22Rv1 (cell line): ENCODE measurements around the gene TXNDC5.

ENCODE experiments used
- H3K27ac ChIP-seq: fragments of 450-650 bp; 2 replicates; pipeline ENCODE4 v1.5.1; 2017
- CTCF ChIP-seq: fragments of 450-650 bp; IDR thresholded peaks from 2 replicates; pipeline ENCODE4 v1.5.1; 2017; ENCODE audit warnings: mild to moderate bottlenecking
- ZFX ChIP-seq: fragments of 450-650 bp; IDR thresholded peaks from 2 replicates; pipeline ENCODE4 v1.6.1; 2017; ENCODE audit warnings: antibody characterized with exemption, borderline replicate concordance

The TXNDC5 gene

GRCh38 chr6:7888587-7889357 lies 21.8 kb downstream of the TXNDC5 start:
- TF ChIP-seq ZFX (no peak), CTCF (no peak)
- no peak overlapping the region for H3K27ac ChIP-seq

DNA sequence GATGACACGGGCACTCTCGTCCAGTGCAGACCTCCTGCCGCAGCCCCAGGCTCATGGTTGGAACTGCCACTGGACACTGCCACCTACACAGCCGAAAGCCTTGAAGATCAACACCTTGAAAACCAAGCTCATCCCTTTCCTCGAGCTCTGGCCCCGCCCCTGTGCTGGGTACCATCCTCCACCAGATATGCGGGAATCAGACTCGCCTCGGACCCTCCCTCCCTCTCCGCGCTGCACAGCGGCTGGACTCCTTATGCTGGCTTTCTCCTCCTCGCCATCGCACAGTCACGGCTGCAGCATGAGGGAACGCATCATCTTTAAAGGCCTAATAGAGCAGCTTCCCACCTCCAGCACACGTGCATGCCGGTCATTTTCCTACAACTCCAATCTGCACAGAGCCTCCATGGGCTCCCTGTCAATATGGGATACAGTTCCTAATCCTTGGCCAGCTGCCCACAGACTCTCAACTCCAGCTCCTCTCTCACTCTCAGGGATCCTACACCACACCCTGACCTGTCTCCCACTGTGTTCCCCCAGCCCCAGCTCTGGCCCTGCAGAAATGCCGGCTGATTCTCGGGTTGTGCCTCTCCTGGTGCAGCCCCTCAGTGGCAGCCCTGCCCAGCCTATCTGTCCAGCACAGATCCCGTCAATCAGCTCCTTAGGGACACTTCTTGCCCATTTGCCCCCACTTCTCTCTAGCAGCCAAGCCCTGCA lies 23.2 kb downstream of the TXNDC5 start:
- TF ChIP-seq CTCF (no peak), ZFX (no peak)
- H3K27ac ChIP-seq, result no peak overlapping the region

GRCh38 chr6:7886132-7886531 lies 24.5 kb downstream of the TXNDC5 start:
- TF ChIP-seq CTCF (no peak), ZFX (no peak)
- H3K27ac ChIP-seq, result no peak overlapping the region

GRCh38 chr6:7883381-7883780 lies 27.2 kb downstream of the TXNDC5 start:
- H3K27ac ChIP-seq, result no peak overlapping the region
- TF ChIP-seq CTCF (no peak), ZFX (no peak)

DNA sequence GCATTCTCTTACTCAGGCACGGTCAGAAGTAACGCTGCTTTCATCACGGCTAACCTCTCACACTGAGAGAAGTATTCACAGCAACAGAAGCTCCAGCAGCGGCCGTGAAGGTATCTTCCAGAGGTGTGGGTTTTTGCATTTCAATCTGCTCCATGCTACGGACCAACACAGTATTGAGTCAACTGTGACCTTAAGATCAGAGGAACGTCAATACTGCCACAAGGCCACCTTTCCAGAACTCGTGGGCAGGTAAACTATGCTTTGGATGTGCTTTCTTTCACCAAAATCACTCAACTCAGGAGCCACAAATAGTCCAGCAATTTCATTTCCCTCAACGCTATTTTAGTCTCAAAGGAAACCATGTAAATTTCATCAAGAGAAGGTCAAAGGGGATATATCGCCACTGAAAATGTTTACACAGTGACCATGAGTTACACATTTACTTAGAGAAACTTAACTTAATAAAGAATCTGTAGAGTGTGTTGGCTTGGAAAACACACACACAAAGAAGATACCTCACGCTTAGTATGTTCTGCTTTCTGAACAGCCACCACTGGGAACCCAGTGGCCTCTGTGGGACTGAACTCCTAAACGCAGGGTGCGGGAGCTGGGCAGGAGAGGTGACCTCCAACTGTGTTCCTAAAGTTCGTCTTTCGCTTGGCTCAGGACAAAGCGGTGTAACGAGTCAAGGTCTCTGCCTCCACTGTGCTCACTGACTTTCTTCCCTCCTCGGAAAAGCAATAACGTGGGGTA lies 27.9 kb downstream of the TXNDC5 start:
- H3K27ac ChIP-seq, result no peak overlapping the region
- TF ChIP-seq ZFX (no peak), CTCF (no peak)

GRCh38 chr6:7881765-7882500 lies 28.7 kb downstream of the TXNDC5 start:
- TF ChIP-seq ZFX (no peak), CTCF (no peak)
- H3K27ac ChIP-seq, result no peak overlapping the region
